ENCODE measurements around the gene DNAH3. TPM values are rescaled to one million over a fixed set of nuclear protein-coding genes. Genes with fewer than 3 reads are reported as not detected.
"Not testable (repeated sequence)": the region's sequence is repeated elsewhere in the genome, so short reads cannot be mapped to it uniquely, and the experiment has no call there.

Gene DNAH3
- total RNA-seq, 1 donor from 2014 or later = 0.41 TPM

GRCh38 chr16:21081329-21081728, 69.3 kb downstream of the DNAH3 start:
- FAIRE-seq (no peak), DNase-seq (ENCODE audit: low spot score in 2 of 2) (no peak)

DNA sequence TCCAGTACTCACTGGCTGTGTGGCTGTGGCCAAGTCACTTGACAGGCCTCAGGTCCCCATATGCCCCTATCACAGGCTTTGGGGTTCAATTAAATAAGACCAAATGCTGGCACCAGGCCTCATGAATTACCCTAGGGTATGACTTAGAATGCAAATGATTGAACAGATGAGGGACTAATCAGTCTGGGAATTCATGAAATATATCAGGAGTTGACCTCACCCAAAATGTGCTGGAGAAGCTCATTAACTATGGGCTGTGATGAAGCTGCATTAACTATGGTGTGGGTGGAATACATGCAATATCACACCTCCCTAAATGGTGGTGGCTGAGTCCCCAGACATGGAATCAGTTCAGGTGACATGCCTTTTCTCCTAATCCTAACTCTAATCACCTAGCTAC, 72.1 kb downstream of the DNAH3 start:
- DNase-seq (ENCODE audit: low spot score in 2 of 2) (no peak), FAIRE-seq (no peak)

GRCh38 chr16:21076186-21076883, 74.3 kb downstream of the DNAH3 start:
- no peak for DNase-seq (ENCODE audit: low spot score in 2 of 2)
- FAIRE-seq = no peak

- no peak for FAIRE-seq
These were observed 75.4 kb downstream of the DNAH3 start for GRCh38 chr16:21075252-21075651.

GRCh38 chr16:21072976-21073375, 77.7 kb downstream of the DNAH3 start:
- no peak for FAIRE-seq

More at GRCh38 chr16:21075252-21075651, 75.4 kb downstream of the DNAH3 start:
- DNase-seq (ENCODE audit: low spot score in 2 of 2) = no peak

DNA sequence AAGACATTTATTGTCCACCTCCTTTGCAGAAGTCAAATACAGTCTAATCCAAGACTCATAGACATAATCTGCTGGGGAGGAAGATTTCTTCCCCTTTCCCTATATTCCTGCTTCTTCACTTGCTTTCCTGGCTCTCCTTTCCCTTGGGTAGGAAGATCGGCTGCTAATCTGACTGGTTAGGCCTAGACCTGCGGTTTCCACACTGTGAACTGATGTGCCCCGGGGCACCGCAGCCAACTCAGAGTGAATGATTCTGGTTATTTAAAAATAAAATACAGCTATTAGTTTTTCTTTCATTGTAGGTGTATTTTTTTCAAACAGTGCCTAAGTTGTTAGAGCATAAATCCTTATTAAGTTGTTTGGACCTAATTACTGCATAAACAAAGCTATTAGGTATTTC, 78.9 kb downstream of the DNAH3 start:
- DNase-seq (ENCODE audit: low spot score in 2 of 2) = no peak

More at GRCh38 chr16:21072976-21073375, 77.7 kb downstream of the DNAH3 start:
- no peak for DNase-seq (ENCODE audit: low spot score in 2 of 2)

GRCh38 chr16:21070564-21070963, 80.1 kb downstream of the DNAH3 start:
- DNase-seq (ENCODE audit: low spot score in 2 of 2) = no peak
- no peak for FAIRE-seq

More for the DNA sequence above, 78.9 kb downstream of the DNAH3 start:
- no peak for FAIRE-seq

GRCh38 chr16:21069986-21070385, 80.7 kb downstream of the DNAH3 start:
- FAIRE-seq = no peak
- DNase-seq (ENCODE audit: low spot score in 2 of 2) = no peak

DNA sequence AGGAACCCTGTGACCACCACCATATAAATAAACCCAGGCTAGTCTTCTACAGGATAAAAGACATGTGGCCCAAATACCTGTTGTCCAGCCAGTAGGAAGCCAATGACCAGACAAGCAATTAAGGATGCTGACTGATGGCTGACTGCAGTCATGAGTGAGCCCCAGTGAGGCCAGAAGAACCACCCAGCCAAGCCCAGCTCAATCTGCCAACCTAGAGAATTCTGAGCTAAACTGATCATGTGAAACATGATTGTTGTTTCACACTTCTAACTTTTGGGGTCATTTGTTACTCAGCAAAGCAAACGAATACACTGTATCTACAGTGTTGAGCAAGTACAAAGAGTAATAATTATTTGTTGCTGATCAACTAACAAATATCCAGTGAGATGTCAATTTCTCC, 86.4 kb downstream of the DNAH3 start:
- FAIRE-seq (no peak), DNase-seq (ENCODE audit: low spot score in 2 of 2) (no peak)

DNA sequence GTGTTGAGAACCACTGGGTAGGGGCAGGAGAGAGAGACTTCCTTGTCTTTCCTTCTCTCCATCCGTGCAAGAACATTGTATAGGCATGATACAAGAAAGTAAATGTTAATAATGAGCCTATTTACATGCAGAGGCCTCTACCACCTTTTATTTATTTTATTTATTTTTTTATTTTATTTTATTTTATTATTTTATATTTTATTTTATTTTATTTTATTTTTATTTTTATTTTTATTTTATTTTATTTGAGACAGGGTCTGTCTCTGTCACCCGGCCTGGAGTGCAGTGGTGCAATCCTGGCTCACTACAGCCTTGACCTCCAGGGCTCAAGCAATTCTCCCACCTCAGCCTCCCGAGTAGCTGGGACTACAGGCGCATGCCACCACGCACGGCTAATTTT, 87.3 kb downstream of the DNAH3 start:
- not testable (repeated sequence) for FAIRE-seq; DNase-seq (ENCODE audit: low spot score in 2 of 2)

DNA sequence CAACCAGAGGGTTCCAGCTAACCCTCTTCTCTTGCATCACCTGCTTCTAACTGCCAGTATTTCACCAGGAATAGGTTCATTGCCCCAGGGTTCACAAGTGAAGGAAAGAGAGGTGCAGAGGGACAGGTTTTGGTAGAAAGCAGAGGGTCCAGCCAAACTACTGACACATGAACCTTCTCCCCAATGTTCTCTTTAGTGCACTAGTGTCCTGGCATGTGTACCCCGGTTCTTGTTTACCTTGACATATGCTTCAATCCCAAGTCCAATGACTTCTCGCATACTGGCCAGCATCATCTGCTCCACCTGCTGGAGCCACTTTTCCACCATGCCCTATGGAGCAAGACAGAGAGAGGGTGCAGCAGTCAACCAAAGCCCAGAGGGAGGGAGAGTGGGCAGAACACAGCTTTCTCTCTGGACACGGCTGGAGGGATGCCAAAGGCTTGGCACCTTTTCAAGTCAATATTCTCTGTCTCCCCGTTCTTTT, 90.6 kb downstream of the DNAH3 start:
- no peak for DNase-seq (ENCODE audit: low spot score in 2 of 2)
- no peak for FAIRE-seq

- FAIRE-seq = no peak
These were observed 92.8 kb downstream of the DNAH3 start for GRCh38 chr16:21057875-21058274.

GRCh38 chr16:21056396-21056795, 94.2 kb downstream of the DNAH3 start:
- no peak for DNase-seq (ENCODE audit: low spot score in 2 of 2)
- no peak for FAIRE-seq

More at GRCh38 chr16:21057875-21058274, 92.8 kb downstream of the DNAH3 start:
- DNase-seq (ENCODE audit: low spot score in 2 of 2) = no peak

DNA sequence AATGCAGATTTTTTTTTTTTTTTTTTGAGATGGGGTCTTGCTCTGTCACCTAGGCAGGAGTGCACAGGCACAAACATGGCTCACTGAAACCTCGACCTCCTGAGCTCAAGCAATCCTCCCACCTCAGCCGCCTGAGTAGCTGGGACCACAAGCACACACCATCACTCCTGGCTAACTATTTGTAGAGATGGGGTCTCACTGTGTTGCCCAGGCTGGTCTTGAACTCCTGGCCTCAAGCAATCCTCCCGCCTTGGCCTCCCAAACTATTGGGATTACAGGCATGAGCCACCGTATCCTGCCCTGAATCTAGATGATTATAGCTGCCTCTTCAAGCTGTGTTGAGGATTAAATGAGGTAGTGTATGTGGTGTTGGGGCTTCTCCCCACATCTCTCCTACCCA, 94.9 kb downstream of the DNAH3 start:
- not testable (repeated sequence) for FAIRE-seq; DNase-seq (ENCODE audit: low spot score in 2 of 2)

GRCh38 chr16:21053590-21053989, 97.1 kb downstream of the DNAH3 start:
- FAIRE-seq = no peak
- peak in 1 of 2 donors; percentile 18 for DNase-seq (ENCODE audit: low spot score in 2 of 2)

GRCh38 chr16:21048091-21048912, 102.3 kb downstream of the DNAH3 start:
- DNase-seq (ENCODE audit: low spot score in 2 of 2); FAIRE-seq: not testable (repeated sequence)

GRCh38 chr16:21038197-21038596, 112.4 kb downstream of the DNAH3 start:
- FAIRE-seq = no peak
- no peak for DNase-seq (ENCODE audit: low spot score in 2 of 2)

GRCh38 chr16:21037736-21038135, 112.9 kb downstream of the DNAH3 start:
- DNase-seq (ENCODE audit: low spot score in 2 of 2) = no peak
- FAIRE-seq = no peak

DNA sequence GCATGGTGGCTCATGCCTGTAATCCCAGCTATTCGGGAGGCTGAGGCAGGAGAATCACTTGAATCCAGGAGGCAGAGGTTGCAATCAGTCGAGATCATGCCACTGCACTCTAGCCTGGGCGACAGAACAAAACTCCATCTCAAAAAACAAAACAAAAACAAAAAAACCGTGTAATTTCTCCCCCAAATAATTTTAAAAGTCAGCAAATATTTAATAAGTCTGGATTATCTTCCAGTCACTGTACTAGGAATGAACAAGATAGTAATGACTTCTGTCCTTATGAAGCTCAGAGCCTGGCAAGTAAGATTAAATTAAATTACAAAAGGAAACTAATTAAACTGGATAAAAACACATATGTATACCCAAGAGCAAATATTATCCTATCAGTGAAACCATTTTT, 113.5 kb downstream of the DNAH3 start:
- FAIRE-seq (no peak), DNase-seq (ENCODE audit: low spot score in 2 of 2) (no peak)

DNA sequence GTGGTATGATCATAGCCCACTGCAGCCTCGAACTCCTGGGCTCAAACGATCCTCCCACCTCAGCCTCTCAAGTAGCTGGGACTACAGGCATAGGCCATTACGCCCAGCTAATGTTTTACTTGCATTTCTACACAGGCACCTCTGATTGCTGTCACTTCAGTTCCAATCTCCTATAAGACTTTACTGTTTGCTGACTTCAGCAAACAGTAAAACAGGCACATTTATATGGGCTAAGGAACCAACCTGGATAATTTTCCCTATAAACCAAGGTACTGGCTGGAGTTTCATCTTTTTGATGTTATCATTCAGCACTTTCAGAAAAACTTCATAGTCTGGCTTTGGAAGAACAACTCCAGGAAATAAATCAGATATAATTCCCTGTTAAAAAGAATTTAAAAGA, 114.2 kb downstream of the DNAH3 start:
- FAIRE-seq = no peak

DNA sequence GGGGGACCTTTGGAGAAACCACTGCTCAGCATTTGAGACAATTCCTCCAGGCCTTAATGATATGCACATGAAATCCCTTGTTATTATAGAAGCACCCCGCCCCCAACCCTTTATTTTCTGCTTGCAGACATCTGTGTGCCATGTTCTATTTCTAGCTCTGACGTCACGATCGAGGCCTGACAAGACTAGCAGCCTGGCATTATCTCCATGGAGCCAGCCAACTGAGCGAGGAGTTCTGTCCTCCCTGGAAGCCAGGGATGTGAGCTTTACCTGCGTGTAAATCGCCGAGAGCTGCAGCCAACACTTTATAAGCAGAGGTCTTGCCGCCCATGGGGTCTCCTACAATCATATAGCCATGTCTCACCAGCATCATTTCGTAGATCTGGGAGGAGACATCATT, 116.9 kb downstream of the DNAH3 start:
- DNase-seq (ENCODE audit: low spot score in 2 of 2) (no peak), FAIRE-seq (no peak)

More for the DNA sequence above, 114.2 kb downstream of the DNAH3 start:
- no peak for DNase-seq (ENCODE audit: low spot score in 2 of 2)

Data from frontal cortex (tissue), 4 donors.